ENCODE results near the gene MICB. TPM values are rescaled to one million over a fixed set of nuclear protein-coding genes. Genes with fewer than 3 reads are reported as not detected.

MICB gene
- total RNA-seq, 1 donor from 2014 or later = 13.0 TPM

DNA sequence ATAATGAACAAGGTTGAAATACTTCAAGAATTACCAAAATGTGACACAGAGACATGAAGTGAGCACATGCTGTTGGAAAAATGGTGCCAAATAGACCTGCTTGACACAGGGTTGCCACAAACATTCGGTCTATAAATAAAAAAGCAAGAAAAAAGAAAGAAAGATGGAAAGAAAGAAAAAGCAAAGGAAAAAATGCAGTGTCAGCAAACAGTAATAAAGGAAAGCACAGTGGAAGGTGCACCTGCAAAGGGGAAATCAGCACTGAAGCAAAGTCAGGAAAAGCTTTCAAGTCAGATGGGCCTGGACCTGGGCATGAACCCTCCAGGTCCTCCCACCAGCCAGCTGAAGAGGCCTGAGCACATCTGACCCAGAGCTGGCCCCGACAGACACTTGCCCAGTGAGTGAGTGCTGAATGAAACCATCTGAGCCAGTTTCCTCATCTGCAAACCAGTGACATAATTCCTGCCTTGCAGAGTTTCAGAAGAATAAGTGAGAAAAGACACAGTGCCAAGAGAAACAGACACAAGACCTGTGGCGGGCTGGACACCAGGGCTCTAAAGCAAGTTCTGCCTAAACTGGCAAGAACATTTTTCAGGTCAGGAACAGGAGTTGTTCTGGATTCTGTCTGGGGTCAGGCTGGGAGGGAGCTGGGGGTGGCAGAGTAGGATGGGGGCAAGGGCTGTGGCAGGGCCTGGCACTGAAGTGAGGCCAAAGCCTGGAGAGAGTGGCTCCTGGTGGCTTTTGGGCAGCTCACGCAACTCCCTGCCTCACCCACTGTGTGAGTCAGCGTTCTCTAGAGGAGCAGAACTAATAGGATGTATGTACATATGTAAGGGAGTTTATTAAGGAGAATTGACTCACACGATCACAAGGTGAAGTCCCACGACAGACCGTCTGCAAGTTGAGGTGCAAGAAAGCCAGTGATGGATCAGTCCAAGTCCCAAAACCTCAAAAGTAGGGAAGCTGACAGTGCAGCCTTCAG lies 23.9 kb upstream of the MICB start:
- H3K4me3 ChIP-seq (ENCODE audit: low read depth, low read length) = no peak overlapping the region
- no peak for DNase-seq (ENCODE audit: low read depth)
- TF ChIP-seq CTCF (conservative IDR thresholded peaks at IDR 0.05; ENCODE audit: low read depth, low read length) = no peak

GRCh38 chr6:31474871-31475286 lies 23.1 kb upstream of the MICB start:
- peak; percentile 44 for TF ChIP-seq CTCF (conservative IDR thresholded peaks at IDR 0.05; ENCODE audit: low read depth, low read length)
- no peak overlapping the region for H3K4me3 ChIP-seq (ENCODE audit: low read depth, low read length)
- no peak for DNase-seq (ENCODE audit: low read depth)

DNA sequence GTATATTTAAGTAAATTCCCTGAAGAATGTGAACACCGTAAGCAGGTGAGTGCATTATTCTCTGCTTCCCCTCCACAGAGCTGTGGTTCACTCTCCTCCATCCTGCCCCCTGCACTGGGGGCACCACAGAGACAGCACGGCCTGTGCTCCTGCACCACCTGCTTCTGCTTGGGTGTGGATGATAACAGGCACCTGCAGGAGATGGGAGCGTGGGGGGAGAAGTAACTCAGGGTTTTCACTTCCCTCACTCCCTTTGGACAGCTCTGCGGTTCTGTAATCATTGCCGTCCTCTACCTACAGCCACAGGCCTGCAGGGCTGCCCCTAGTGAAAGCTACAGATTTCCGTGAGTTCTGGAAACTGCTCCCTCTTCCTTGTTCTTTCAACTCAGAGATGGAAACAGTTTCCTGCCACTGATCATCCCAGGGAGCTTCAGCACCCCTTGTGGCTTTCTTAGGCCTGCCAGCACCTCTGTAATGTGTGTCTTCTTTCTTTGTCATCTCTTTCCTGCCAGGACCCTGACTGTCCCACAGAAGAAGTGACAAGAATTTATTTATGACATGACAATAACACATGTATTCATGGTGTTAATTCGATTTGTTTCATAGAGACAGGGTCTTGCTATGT lies 21.3 kb upstream of the MICB start:
- peak; percentile 11 for TF ChIP-seq CTCF (conservative IDR thresholded peaks at IDR 0.05; ENCODE audit: low read depth, low read length)
- DNase-seq (ENCODE audit: low read depth) = no peak
- no peak overlapping the region for H3K4me3 ChIP-seq (ENCODE audit: low read depth, low read length)

DNA sequence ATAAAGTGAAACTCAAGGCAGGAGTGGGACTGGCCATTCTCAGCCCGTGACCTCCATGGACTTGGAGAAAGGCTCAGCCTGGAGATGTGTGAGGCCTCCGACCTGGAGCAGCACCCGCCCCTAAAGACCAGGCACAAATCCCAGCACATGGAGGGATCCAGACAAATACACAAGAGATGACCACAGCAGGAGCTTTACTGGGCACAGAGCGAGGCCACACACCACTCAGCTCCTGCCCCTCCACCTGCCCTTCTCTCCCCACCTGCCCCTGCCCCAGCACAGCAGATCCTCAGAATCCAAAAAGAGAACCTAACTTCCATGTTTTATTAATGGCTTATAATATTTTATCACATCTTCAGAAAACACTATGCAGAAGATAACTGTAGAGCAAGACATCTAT lies 20.4 kb upstream of the MICB start:
- TF ChIP-seq CTCF (conservative IDR thresholded peaks at IDR 0.05; ENCODE audit: low read depth, low read length) = no peak
- H3K4me3 ChIP-seq (ENCODE audit: low read depth, low read length) = no peak overlapping the region
- DNase-seq (ENCODE audit: low read depth) = no peak

DNA sequence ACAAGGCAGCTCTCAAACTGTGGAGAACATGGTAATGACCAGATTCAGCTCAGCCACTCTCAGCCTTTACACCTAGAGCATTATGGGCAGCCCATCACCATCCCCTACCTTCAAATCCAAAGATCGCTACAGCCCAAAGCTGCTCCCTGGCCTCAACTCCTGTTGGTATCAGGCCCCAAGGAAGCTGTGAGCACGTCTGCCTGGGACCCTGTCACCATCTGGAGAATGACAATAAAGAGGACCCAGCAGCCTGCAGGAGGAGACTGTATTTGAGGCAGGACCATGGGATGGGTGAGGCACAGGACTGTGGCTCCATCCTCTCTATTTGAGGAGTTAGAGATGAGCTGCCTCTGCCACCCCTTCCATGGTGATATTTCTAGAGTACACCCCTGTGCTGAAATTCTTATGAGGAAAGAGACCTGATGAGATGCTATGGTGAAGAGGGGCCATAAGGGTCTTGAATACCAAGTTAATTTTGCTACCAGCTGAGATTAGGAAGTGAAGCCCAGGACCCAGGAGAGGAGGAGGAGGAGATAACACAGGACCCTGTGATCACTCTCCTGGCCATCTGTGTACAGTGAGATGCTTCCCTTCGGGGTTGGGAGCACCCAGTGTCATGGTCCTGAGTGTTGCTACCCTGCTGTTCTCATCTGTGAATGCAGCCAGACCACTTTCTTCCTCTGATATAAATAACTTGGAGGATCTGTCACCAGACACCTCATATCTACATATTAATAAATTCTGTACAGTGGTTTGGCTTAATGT lies 19.6 kb upstream of the MICB start:
- DNase-seq (ENCODE audit: low read depth) = no peak
- TF ChIP-seq CTCF (conservative IDR thresholded peaks at IDR 0.05; ENCODE audit: low read depth, low read length) = no peak
- no peak overlapping the region for H3K4me3 ChIP-seq (ENCODE audit: low read depth, low read length)

- no peak for TF ChIP-seq CTCF (conservative IDR thresholded peaks at IDR 0.05; ENCODE audit: low read depth, low read length)
- H3K4me3 ChIP-seq (ENCODE audit: low read depth, low read length) = no peak overlapping the region
- DNase-seq (ENCODE audit: low read depth) = no peak
Measured at GRCh38 chr6:31479151-31479932, 18.6 kb upstream of the MICB start.
